Astrocyte (in vitro differentiated cells and primary cell): ENCODE measurements around the gene PUSL1. TPM values are rescaled to one million over a fixed set of nuclear protein-coding genes. Genes with fewer than 3 reads are reported as not detected.

Experiments used
- DNase-seq: peaks from one replicate; pipeline ENCODE4 v3.0.0-alpha.2; 2010; ENCODE audit warnings: low read depth
- FAIRE-seq: peaks from 2 replicates; lab custom pipeline; 2011; peaks lifted over from hg19 to GRCh38; lab: Jason Lieb, UNC
- H2AFZ ChIP-seq: 2 replicates; pipeline ENCODE4 v1.6.0; 2012; ENCODE audit warnings: low read depth, low read length, inconsistent platforms
- H3K27ac ChIP-seq: 2 replicates; pipeline ENCODE4 v1.5.1; 2011; ENCODE audit warnings: low read depth, low read length, inconsistent platforms
- H3K27me3 ChIP-seq: 2 replicates; pipeline ENCODE4 v1.6.0; 2011; ENCODE audit warnings: low read length, inconsistent platforms; ENCODE audit not compliant: insufficient read depth
- H3K36me3 ChIP-seq: 2 replicates; pipeline ENCODE4 v1.5.1; 2011; ENCODE audit warnings: low read length, inconsistent platforms; ENCODE audit not compliant: insufficient read depth
- H3K4me1 ChIP-seq: 2 replicates; pipeline ENCODE4 v1.5.1; 2011; ENCODE audit warnings: low read length, inconsistent platforms; ENCODE audit not compliant: insufficient read depth
- H3K4me2 ChIP-seq: 2 replicates; pipeline ENCODE4 v1.6.0; 2012; ENCODE audit warnings: low read length, inconsistent platforms
- H3K4me3 ChIP-seq: 2 replicates; pipeline ENCODE4 v1.5.1; 2011; ENCODE audit warnings: low read depth, mild to moderate bottlenecking, low read length, inconsistent platforms; ENCODE audit not compliant: insufficient read depth
- H3K79me2 ChIP-seq: 2 replicates; pipeline ENCODE4 v1.6.0; 2012; ENCODE audit warnings: mild to moderate bottlenecking, low read length, inconsistent platforms; ENCODE audit not compliant: insufficient read depth
- H3K9ac ChIP-seq: 2 replicates; pipeline ENCODE4 v1.6.0; 2012; ENCODE audit warnings: mild to moderate bottlenecking, low read length, inconsistent platforms
- H3K9me3 ChIP-seq: 2 replicates; pipeline ENCODE4 v1.5.1; 2012; ENCODE audit warnings: low read depth, mild to moderate bottlenecking, low read length, inconsistent platforms; ENCODE audit not compliant: insufficient read depth
- H4K20me1 ChIP-seq: 2 replicates; pipeline ENCODE4 v1.6.0; 2012; ENCODE audit warnings: low read length, inconsistent platforms; ENCODE audit not compliant: insufficient read depth
- H3K27ac Mint-ChIP-seq: one replicate; pipeline ENCODE4 v1.8.0; 2021; ENCODE audit warnings: mild to moderate bottlenecking, mixed read lengths; ENCODE audit not compliant: unreplicated experiment
- H3K27me3 Mint-ChIP-seq: one replicate; pipeline ENCODE4 v1.8.0; 2021; ENCODE audit warnings: low read depth, mixed read lengths; ENCODE audit not compliant: unreplicated experiment
- H3K36me3 Mint-ChIP-seq: one replicate; pipeline ENCODE4 v1.8.0; 2021; ENCODE audit warnings: low read depth, mixed read lengths; ENCODE audit not compliant: unreplicated experiment
- H3K4me1 Mint-ChIP-seq: one replicate; pipeline ENCODE4 v1.8.0; 2021; ENCODE audit warnings: low read depth, mixed read lengths; ENCODE audit not compliant: unreplicated experiment
- H3K4me3 Mint-ChIP-seq: one replicate; pipeline ENCODE4 v1.8.0; 2021; ENCODE audit warnings: mild to moderate bottlenecking, moderate library complexity, mixed read lengths; ENCODE audit not compliant: unreplicated experiment
- H3K9me3 Mint-ChIP-seq: one replicate; pipeline ENCODE4 v1.8.0; 2021; ENCODE audit warnings: mild to moderate bottlenecking, mixed read lengths; ENCODE audit not compliant: unreplicated experiment
- EZH2 ChIP-seq: IDR thresholded peaks from 2 replicates; pipeline ENCODE4 v1.6.1; 2012; ENCODE audit warnings: mild to moderate bottlenecking, low read length, inconsistent platforms; ENCODE audit not compliant: insufficient read depth
- total RNA-seq: library from RNA; stranded (reverse); gene quantifications from 2 replicates; pipeline ENCODE4 v1.2.1, GENCODE V29; 2021
- TF ChIP-seq, protein P1 (sequence below): IDR thresholded peaks from 2 replicates; pipeline ENCODE4 v1.5.1; 2011; ENCODE audit warnings: low read depth, mild to moderate bottlenecking, inconsistent platforms, low read length, moderate library complexity; ENCODE audit not compliant: insufficient read depth

PUSL1 gene
- total RNA-seq, 1 donor from 2014 or later = 29.4 TPM

DNA sequence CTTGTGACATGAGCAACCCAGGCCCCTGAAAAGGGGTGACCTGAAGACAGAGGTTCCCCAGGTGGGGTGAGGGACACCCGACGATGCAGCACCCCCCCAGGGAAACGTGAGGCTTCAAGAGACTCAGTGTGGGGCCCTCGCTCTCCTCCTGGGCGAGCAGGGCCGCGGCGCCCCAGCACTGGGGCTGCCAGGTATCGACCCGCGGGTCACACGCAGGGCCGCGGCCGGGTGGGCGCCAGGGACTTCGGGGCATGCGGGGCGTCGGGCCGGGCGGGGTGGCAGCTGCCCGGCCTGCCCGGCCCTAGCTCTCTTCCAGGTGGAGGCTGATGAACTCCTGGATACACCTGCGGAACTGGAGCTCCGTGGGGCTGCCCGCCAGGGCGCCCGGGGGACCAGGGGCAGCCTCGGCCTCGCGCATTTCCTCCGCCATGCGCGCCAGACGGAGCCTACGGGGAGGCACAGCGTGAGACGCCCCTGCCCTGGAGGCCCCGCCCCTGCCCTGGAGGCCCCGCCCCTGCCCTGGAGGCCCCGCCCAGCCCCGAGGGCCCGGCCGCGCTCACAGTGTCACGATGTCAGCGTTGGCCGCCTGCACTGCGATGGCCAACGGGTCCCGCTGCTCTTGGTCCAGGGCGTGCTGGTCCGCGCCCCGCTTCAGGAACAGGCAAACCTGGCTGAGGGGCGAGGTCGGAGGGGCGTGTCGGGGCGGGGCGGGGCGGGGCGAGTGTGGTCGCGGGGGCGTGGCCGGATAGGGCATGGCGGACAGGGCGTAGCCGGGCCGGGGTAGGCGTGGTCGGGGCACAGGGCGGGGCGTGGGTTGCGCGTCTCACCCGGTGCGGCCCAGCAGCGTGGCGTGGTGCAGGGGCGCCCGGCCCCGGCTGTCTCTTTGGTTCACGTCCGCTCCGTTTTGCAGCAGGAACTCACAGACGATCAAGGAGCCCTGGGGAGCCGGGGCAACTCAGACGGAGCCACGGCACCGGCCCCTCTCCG lies 14.8 kb upstream of the PUSL1 start:
- no peak overlapping the region for H3K27ac ChIP-seq
- no peaks in the 10 kb centered on the region for H3K36me3 ChIP-seq
- Mint-ChIP-seq H3K4me1 (no peaks in the 10 kb centered on the region), H3K27ac (no peak overlapping the region), H3K9me3 (no peaks in the 10 kb centered on the region), H3K27me3 (no peaks in the 10 kb centered on the region), H3K4me3 (no peak overlapping the region), H3K36me3 (no peaks in the 10 kb centered on the region)
- no peaks in the 10 kb centered on the region for H3K9me3 ChIP-seq
- H4K20me1 ChIP-seq = peaks cover 8% of the 10 kb centered on the region
- H3K4me1 ChIP-seq = no peaks in the 10 kb centered on the region
- H2AFZ ChIP-seq = no peak overlapping the region
- TF ChIP-seq EZH2 = no peak
- TF ChIP-seq, protein P1, sequence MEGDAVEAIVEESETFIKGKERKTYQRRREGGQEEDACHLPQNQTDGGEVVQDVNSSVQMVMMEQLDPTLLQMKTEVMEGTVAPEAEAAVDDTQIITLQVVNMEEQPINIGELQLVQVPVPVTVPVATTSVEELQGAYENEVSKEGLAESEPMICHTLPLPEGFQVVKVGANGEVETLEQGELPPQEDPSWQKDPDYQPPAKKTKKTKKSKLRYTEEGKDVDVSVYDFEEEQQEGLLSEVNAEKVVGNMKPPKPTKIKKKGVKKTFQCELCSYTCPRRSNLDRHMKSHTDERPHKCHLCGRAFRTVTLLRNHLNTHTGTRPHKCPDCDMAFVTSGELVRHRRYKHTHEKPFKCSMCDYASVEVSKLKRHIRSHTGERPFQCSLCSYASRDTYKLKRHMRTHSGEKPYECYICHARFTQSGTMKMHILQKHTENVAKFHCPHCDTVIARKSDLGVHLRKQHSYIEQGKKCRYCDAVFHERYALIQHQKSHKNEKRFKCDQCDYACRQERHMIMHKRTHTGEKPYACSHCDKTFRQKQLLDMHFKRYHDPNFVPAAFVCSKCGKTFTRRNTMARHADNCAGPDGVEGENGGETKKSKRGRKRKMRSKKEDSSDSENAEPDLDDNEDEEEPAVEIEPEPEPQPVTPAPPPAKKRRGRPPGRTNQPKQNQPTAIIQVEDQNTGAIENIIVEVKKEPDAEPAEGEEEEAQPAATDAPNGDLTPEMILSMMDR = no peak
- no peak overlapping the region for H3K4me2 ChIP-seq
- H3K27me3 ChIP-seq = no peaks in the 10 kb centered on the region
- no peak overlapping the region for H3K4me3 ChIP-seq
- FAIRE-seq (no peak), DNase-seq (no peak)
- no peaks in the 10 kb centered on the region for H3K79me2 ChIP-seq
- no peak overlapping the region for H3K9ac ChIP-seq

DNA sequence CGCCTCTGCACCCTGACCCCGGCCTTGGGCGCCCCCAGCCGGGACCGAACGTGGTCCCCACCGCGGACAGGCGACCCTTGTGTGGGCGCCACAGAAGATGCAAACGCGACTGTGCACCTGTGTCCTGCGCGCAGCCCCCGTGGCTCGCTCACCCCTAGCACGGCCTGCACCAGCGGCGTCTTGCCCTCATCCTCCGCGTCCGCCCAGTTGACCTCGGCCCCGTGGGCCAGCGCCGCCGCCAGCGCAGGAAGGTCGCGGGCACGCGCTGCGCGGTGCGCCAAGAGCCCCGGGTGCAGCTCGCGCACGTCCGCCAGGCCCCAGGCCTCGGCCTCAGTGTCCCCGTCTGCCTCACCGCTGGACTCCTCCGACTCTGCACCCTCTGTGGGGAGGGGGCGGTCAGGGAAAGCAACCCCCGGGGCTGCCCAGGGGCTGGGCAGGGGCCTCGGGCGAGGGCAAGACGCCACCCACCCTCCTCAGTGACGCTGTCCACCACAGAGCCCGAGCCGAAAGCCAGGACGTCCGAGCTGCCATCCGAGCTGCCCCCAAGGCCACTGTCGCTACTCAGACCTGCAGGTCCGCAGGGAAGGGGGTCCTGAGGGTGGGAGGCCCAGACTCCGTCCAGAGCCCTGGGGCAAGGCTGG lies 14.0 kb upstream of the PUSL1 start:
- TF ChIP-seq EZH2 = no peak
- TF ChIP-seq, protein P1 = no peak
- FAIRE-seq (no peak), DNase-seq (no peak)
- Histone ChIP-seq H3K9ac (no peak overlapping the region), H3K27me3 (no peaks in the 10 kb centered on the region), H3K9me3 (no peaks in the 10 kb centered on the region), H3K27ac (no peak overlapping the region), H3K4me2 (no peak overlapping the region), H2AFZ (no peak overlapping the region), H3K79me2 (no peaks in the 10 kb centered on the region), H4K20me1 (peaks cover 15% of the 10 kb centered on the region), H3K36me3 (no peaks in the 10 kb centered on the region), H3K4me3 (no peak overlapping the region), H3K4me1 (no peaks in the 10 kb centered on the region)
- Mint-ChIP-seq H3K27me3 (no peaks in the 10 kb centered on the region), H3K36me3 (no peaks in the 10 kb centered on the region), H3K4me3 (no peak overlapping the region), H3K27ac (no peak overlapping the region), H3K9me3 (no peaks in the 10 kb centered on the region), H3K4me1 (no peaks in the 10 kb centered on the region)
